Colonic mucosa (tissue), 4 donors: ENCODE results near the gene TSPAN2. TPM values are rescaled to one million over a fixed set of nuclear protein-coding genes. Genes with fewer than 3 reads are reported as not detected.

Experiments used
- DNase-seq: peaks from one replicate; pipeline ENCODE4 v3.0.0-alpha.2; 2020
- H3K27ac ChIP-seq: fragments of 200-600 bp; one replicate; pipeline ENCODE4 v1.8.0; 2021
- H3K27me3 ChIP-seq: fragments of 200-600 bp; one replicate; pipeline ENCODE4 v1.8.0; 2021
- H3K36me3 ChIP-seq: fragments of 200-600 bp; one replicate; pipeline ENCODE4 v1.8.0; 2021
- H3K4me1 ChIP-seq: fragments of 200-600 bp; one replicate; pipeline ENCODE4 v1.8.0; 2021; ENCODE audit warnings: mild to moderate bottlenecking
- H3K4me3 ChIP-seq: fragments of 200-600 bp; one replicate; pipeline ENCODE4 v1.8.0; 2021
- H3K9ac ChIP-seq, 2 donors: one replicate each; pipeline ENCODE4 v1.7.0; 2013; ENCODE audit warnings: control low read depth in 2 of 2, low read depth in 2 of 2, low read length in 2 of 2
- H3K9me3 ChIP-seq: fragments of 200-600 bp; one replicate; pipeline ENCODE4 v1.8.0; 2021
- CTCF ChIP-seq: fragments of 200-600 bp; IDR thresholded peaks from one replicate; pipeline ENCODE4 v1.8.0; 2022; ENCODE audit warnings: antibody characterized with exemption, mild to moderate bottlenecking
- intact Hi-C: fragments of 100-400 bp; cut with DNase I; formaldehyde crosslinking; loops from one replicate; pipeline ENCODE4 v1.14.1; 2022
- total RNA-seq, 2 donors: library from RNA; stranded (reverse); fragmentation: NEBNext Ultra II Directional in 1 of 2; extraction: Animal tissue kit (Norgen Biotek cat#: 25700) in 1 of 2; gene quantifications; one replicate each; pipeline ENCODE4 v1.2.1, GENCODE V29; 2021
- donor health status: healthy.
- donor health status: DM: no; HTN: no; CAD: no.
- donor health status: DM: no; HTN: no; CAD: no.

The TSPAN2 gene
- total RNA-seq, 2 donors from 2014 or later, result 2.1 to 14.6 TPM

DNA sequence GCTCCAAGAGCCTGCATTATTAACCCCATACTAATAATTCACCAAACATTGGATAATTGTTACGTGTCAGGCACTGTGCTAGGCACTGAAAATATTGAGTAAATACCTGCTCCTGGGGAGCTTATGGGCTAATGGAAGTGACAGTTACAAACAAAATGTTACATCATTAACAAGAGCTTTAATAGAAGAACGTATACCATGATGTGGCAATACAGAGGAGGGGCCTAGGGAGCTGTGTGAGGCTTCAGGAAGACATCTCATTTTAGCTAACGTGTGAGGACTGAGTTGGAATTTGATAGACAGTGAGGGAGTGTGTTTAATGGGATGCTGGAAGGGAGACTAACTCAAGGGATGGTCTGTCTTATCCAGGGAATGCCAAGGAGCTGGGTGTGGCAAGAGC lies 16.5 kb upstream of the TSPAN2 start:
- Histone ChIP-seq H3K27me3 (no peaks in the 10 kb centered on the region), H3K36me3 (no peaks in the 10 kb centered on the region), H3K27ac (no peak overlapping the region), H3K4me3 (no peak overlapping the region), H3K9ac (no peak overlapping the region), H3K9me3 (no peaks in the 10 kb centered on the region), H3K4me1 (no peaks in the 10 kb centered on the region)
- no peak for TF ChIP-seq CTCF
- intact Hi-C loops, result no loop called here
- no peak for DNase-seq

DNA sequence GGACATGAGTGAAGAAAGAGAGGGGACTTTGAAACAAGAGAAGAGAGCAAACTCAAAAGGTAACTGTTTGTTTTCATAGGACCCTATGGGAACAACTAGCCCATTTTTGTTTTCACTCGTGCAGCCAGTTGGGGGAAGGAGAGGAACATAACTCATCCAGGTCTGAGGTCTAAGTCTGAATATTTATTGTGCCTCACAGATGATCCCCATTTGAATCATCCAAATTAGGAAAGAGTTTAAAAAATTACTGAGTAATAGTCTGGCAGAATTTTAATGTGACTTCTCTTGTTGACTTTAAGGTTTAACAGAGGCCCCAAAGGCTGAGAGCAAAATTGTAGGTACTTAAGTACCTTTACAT lies 10.4 kb upstream of the TSPAN2 start:
- TF ChIP-seq CTCF, result no peak
- peak overlapping the region; percentile 66 for H3K27ac ChIP-seq
- intact Hi-C loops, result no loop called here
- H3K27me3 ChIP-seq, result no peaks in the 10 kb centered on the region
- H3K9me3 ChIP-seq, result no peaks in the 10 kb centered on the region
- H3K4me3 ChIP-seq, result peak overlapping the region; percentile 31
- no peak for DNase-seq
- H3K9ac ChIP-seq, result peak overlapping the region in 1 of 2 donors; percentile 66
- H3K36me3 ChIP-seq, result no peaks in the 10 kb centered on the region
- no peaks in the 10 kb centered on the region for H3K4me1 ChIP-seq

GRCh38 chr1:115098979-115099692 lies 9.8 kb upstream of the TSPAN2 start:
- Histone ChIP-seq H3K36me3 (no peaks in the 10 kb centered on the region), H3K4me3 (peak overlapping the region; percentile 31), H3K27ac (peak overlapping the region; percentile 66), H3K9me3 (no peaks in the 10 kb centered on the region), H3K9ac (peak overlapping the region in 1 of 2 donors; percentile 66), H3K4me1 (no peaks in the 10 kb centered on the region), H3K27me3 (no peaks in the 10 kb centered on the region)
- DNase-seq, result peak; percentile 65
- intact Hi-C loops, result no loop called here
- no peak for TF ChIP-seq CTCF

DNA sequence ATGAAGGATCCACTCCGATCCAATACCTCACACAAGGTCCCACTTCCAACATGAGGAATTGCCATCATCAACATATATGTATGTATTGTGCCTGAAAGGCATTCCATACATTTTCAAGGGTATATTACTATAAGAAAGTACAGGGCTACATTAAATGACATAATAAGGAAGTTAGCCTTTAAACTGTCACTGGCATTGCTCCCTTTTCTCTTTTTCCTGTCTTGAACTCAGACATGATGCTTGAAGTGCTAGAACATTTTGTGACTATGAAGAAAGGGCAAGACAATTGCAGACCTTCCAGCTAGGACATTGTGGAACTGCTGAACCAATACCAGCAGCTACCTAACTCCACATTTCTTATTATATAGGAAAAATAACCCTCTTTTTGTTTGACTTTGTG lies 2.9 kb upstream of the TSPAN2 start:
- intact Hi-C loops, result no loop called here
- Histone ChIP-seq H3K4me3 (no peak overlapping the region), H3K27me3 (no peaks in the 10 kb centered on the region), H3K9ac (no peak overlapping the region), H3K9me3 (no peaks in the 10 kb centered on the region), H3K27ac (no peak overlapping the region), H3K36me3 (no peaks in the 10 kb centered on the region), H3K4me1 (no peaks in the 10 kb centered on the region)
- DNase-seq, result no peak
- TF ChIP-seq CTCF, result no peak

- Histone ChIP-seq H3K4me3 (no peak overlapping the region), H3K36me3 (no peaks in the 10 kb centered on the region), H3K9ac (no peak overlapping the region), H3K27ac (no peak overlapping the region), H3K4me1 (no peaks in the 10 kb centered on the region), H3K9me3 (no peaks in the 10 kb centered on the region), H3K27me3 (no peaks in the 10 kb centered on the region)
- TF ChIP-seq CTCF, result no peak
- no peak for DNase-seq
- intact Hi-C loops, result no loop called here
Observed at GRCh38 chr1:115091572-115091971, 2.3 kb upstream of the TSPAN2 start.
